ENCODE measurements around the gene EFEMP2. TPM values are rescaled to one million over a fixed set of nuclear protein-coding genes. Genes with fewer than 3 reads are reported as not detected.

The EFEMP2 gene
- total and polyA plus RNA-seq, 3 experiments from 2014 or later = 0.23 to 4.0 (median 3.9) TPM

GRCh38 chr11:65912845-65913244, 40.2 kb upstream of the EFEMP2 start:
- Mint-ChIP-seq H3K4me3 (no peak overlapping the region), H3K36me3 (peaks cover 0 to 11% (median 3%) of the 10 kb centered on the region in 3 donors), H3K9me3 (no peaks in the 10 kb centered on the region), H3K27ac (no peak overlapping the region), H3K4me1 (peaks cover 20 to 35% (median 28%) of the 10 kb centered on the region in 3 donors), H3K27me3 (peaks cover 3 to 10% of the 10 kb centered on the region in 2 donors)
- H3K9me3 ChIP-seq (ENCODE audit: low read length) = no peaks in the 10 kb centered on the region
- POLR2A ChIA-PET = no interaction called here
- DNase-seq = no peak
- H3K27me3 ChIP-seq (ENCODE audit: insufficient read depth, low read length, poor library complexity, severe bottlenecking) = no peaks in the 10 kb centered on the region
- no peak overlapping the region for H3K4me3 ChIP-seq (ENCODE audit: low read length)
- CTCF ChIA-PET = interaction anchor here (1.6 kb wide), 1 partner anchor 39 kb away, joined by 4 read pairs; no protein-coding TSS in a partner anchor
- H3K4me1 ChIP-seq (ENCODE audit: insufficient read depth, low read length) = peaks cover 20% of the 10 kb centered on the region
- peaks cover 6% of the 10 kb centered on the region for H3K36me3 ChIP-seq (ENCODE audit: insufficient read depth, low read length)
- no peak overlapping the region for H3K27ac ChIP-seq (ENCODE audit: low read depth, low read length)

GRCh38 chr11:65911682-65912568, 39.3 kb upstream of the EFEMP2 start:
- H3K27ac ChIP-seq (ENCODE audit: low read depth, low read length) = no peak overlapping the region
- CTCF ChIA-PET = interaction anchor here (0.6 to 1.6 kb wide), 4 partner anchors 21 to 1178 kb away, joined by 3 to 6 read pairs (median 4); partner anchors contain the start of genes CCDC85B and FIBP

GRCh38 chr11:65907878-65908277, 35.3 kb upstream of the EFEMP2 start:
- ChIA-PET CTCF (interaction anchor here (1.3 kb wide), 1 partner anchor 11 kb away, joined by 4 read pairs; the partner anchor contains the start of gene C11orf68), POLR2A (interaction anchor here (1.8 kb wide), 1 partner anchor 17 kb away, joined by 9 read pairs; the partner anchor contains the start of gene CCDC85B)
- Histone ChIP-seq H3K9me3 (ENCODE audit: low read length) (no peaks in the 10 kb centered on the region), H3K4me3 (ENCODE audit: low read length) (no peak overlapping the region), H3K36me3 (ENCODE audit: insufficient read depth, low read length) (no peaks in the 10 kb centered on the region), H3K27ac (ENCODE audit: low read depth, low read length) (no peak overlapping the region), H3K4me1 (ENCODE audit: insufficient read depth, low read length) (no peaks in the 10 kb centered on the region), H3K27me3 (ENCODE audit: insufficient read depth, low read length, poor library complexity, severe bottlenecking) (no peaks in the 10 kb centered on the region)
- Mint-ChIP-seq H3K9me3 (no peaks in the 10 kb centered on the region), H3K36me3 (no peaks in the 10 kb centered on the region), H3K27me3 (peaks cover 0 to 14% of the 10 kb centered on the region in 2 donors), H3K4me1 (peaks cover 4 to 8% (median 7%) of the 10 kb centered on the region in 3 donors), H3K27ac (no peak overlapping the region), H3K4me3 (no peak overlapping the region)
- DNase-seq = no peak

More at GRCh38 chr11:65911682-65912568, 39.3 kb upstream of the EFEMP2 start:
- H3K27me3 Mint-ChIP-seq = peaks cover 3 to 14% of the 10 kb centered on the region in 2 donors
- Histone ChIP-seq H3K27me3 (ENCODE audit: insufficient read depth, low read length, poor library complexity, severe bottlenecking) (no peaks in the 10 kb centered on the region), H3K4me1 (ENCODE audit: insufficient read depth, low read length) (peaks cover 11% of the 10 kb centered on the region), H3K9me3 (ENCODE audit: low read length) (no peaks in the 10 kb centered on the region), H3K4me3 (ENCODE audit: low read length) (no peak overlapping the region), H3K36me3 (ENCODE audit: insufficient read depth, low read length) (no peaks in the 10 kb centered on the region)
- peaks cover 0 to 7% (median 3%) of the 10 kb centered on the region in 3 donors for H3K36me3 Mint-ChIP-seq
- POLR2A ChIA-PET = interaction anchor here (1.2 kb wide), 1 partner anchor 21 kb away, joined by 4 read pairs; the partner anchor contains the start of gene CCDC85B
- H3K4me1 Mint-ChIP-seq = peaks cover 16 to 29% (median 23%) of the 10 kb centered on the region in 3 donors
- no peak for DNase-seq
- no peak overlapping the region for H3K27ac Mint-ChIP-seq
- H3K9me3 Mint-ChIP-seq = no peaks in the 10 kb centered on the region
- H3K4me3 Mint-ChIP-seq = no peak overlapping the region

- no peak overlapping the region for H3K27ac Mint-ChIP-seq
- Histone ChIP-seq H3K4me1 (ENCODE audit: insufficient read depth, low read length) (no peaks in the 10 kb centered on the region), H3K36me3 (ENCODE audit: insufficient read depth, low read length) (no peaks in the 10 kb centered on the region), H3K27me3 (ENCODE audit: insufficient read depth, low read length, poor library complexity, severe bottlenecking) (no peaks in the 10 kb centered on the region), H3K9me3 (ENCODE audit: low read length) (no peaks in the 10 kb centered on the region), H3K27ac (ENCODE audit: low read depth, low read length) (peak overlapping the region; percentile 35), H3K4me3 (ENCODE audit: low read length) (no peak overlapping the region)
- H3K4me1 Mint-ChIP-seq = peaks cover 5 to 8% (median 7%) of the 10 kb centered on the region in 3 donors
- ChIA-PET CTCF (interaction anchor here (1.0 to 2.2 kb wide), 3 partner anchors 17 to 33 kb away, joined by 3 to 14 read pairs (median 3); partner anchors contain the start of gene CCDC85B), POLR2A (interaction anchor here (0.8 kb wide), 1 partner anchor 16 kb away, joined by 3 read pairs; the partner anchor contains the start of gene CCDC85B)
- H3K9me3 Mint-ChIP-seq = no peaks in the 10 kb centered on the region
- H3K4me3 Mint-ChIP-seq = no peak overlapping the region
- no peaks in the 10 kb centered on the region for H3K36me3 Mint-ChIP-seq
- no peak for DNase-seq
- H3K27me3 Mint-ChIP-seq = peaks cover 0 to 11% of the 10 kb centered on the region in 2 donors
Observed at GRCh38 chr11:65906602-65907001, 34.0 kb upstream of the EFEMP2 start.

GRCh38 chr11:65903715-65904114, 31.1 kb upstream of the EFEMP2 start:
- Mint-ChIP-seq H3K4me3 (peak overlapping the region in 1 of 7 donors; percentile 35), H3K36me3 (no peaks in the 10 kb centered on the region), H3K9me3 (no peaks in the 10 kb centered on the region), H3K27ac (peak overlapping the region in 2 of 8 donors; percentile 15), H3K4me1 (peaks cover 5 to 12% (median 6%) of the 10 kb centered on the region in 3 donors), H3K27me3 (peaks cover 0 to 5% of the 10 kb centered on the region in 2 donors)
- H3K36me3 ChIP-seq (ENCODE audit: insufficient read depth, low read length) = no peaks in the 10 kb centered on the region
- peaks cover 21% of the 10 kb centered on the region for H3K4me1 ChIP-seq (ENCODE audit: insufficient read depth, low read length)
- POLR2A ChIA-PET = no interaction called here
- peaks cover under 1% of the 10 kb centered on the region for H3K27me3 ChIP-seq (ENCODE audit: insufficient read depth, low read length, poor library complexity, severe bottlenecking)
- CTCF ChIA-PET = interaction anchor here (1.4 kb wide), 1 partner anchor 19 kb away, joined by 3 read pairs; no protein-coding TSS in a partner anchor
- H3K9me3 ChIP-seq (ENCODE audit: low read length) = no peaks in the 10 kb centered on the region
- H3K4me3 ChIP-seq (ENCODE audit: low read length) = no peak overlapping the region
- DNase-seq = no peak
- peak overlapping the region; percentile 25 for H3K27ac ChIP-seq (ENCODE audit: low read depth, low read length)

GRCh38 chr11:65903068-65903481, 30.5 kb upstream of the EFEMP2 start:
- Mint-ChIP-seq H3K27me3 (peaks cover 0 to 5% of the 10 kb centered on the region in 2 donors), H3K9me3 (no peaks in the 10 kb centered on the region), H3K27ac (peak overlapping the region in 2 of 8 donors; percentile 15 to 64), H3K36me3 (no peaks in the 10 kb centered on the region), H3K4me1 (peaks cover 6 to 13% (median 6%) of the 10 kb centered on the region in 3 donors), H3K4me3 (no peak overlapping the region)
- peak overlapping the region; percentile 25 for H3K27ac ChIP-seq (ENCODE audit: low read depth, low read length)
- ChIA-PET POLR2A (no interaction called here), CTCF (interaction anchor here (1.4 to 2.1 kb wide), 2 partner anchors 19 kb away, joined by 3 to 9 read pairs; no protein-coding TSS in a partner anchor)
- H3K4me1 ChIP-seq (ENCODE audit: insufficient read depth, low read length) = peaks cover 24% of the 10 kb centered on the region
- no peak for DNase-seq
- H3K9me3 ChIP-seq (ENCODE audit: low read length) = no peaks in the 10 kb centered on the region
- H3K27me3 ChIP-seq (ENCODE audit: insufficient read depth, low read length, poor library complexity, severe bottlenecking) = peaks cover 6% of the 10 kb centered on the region
- no peaks in the 10 kb centered on the region for H3K36me3 ChIP-seq (ENCODE audit: insufficient read depth, low read length)
- no peak overlapping the region for H3K4me3 ChIP-seq (ENCODE audit: low read length)

GRCh38 chr11:65900899-65901180, 28.2 kb upstream of the EFEMP2 start:
- H3K9me3 ChIP-seq (ENCODE audit: low read length) = no peaks in the 10 kb centered on the region
- CTCF ChIA-PET = interaction anchor here (1.0 to 5.9 kb wide), 5 partner anchors 11 to 167 kb away, joined by 3 to 79 read pairs (median 6); partner anchors contain the start of genes CCDC85B, FIBP and MUS81
- H3K4me1 ChIP-seq (ENCODE audit: insufficient read depth, low read length) = peaks cover 24% of the 10 kb centered on the region
- peaks cover 6% of the 10 kb centered on the region for H3K27me3 ChIP-seq (ENCODE audit: insufficient read depth, low read length, poor library complexity, severe bottlenecking)
- H3K36me3 Mint-ChIP-seq = no peaks in the 10 kb centered on the region
- no peak overlapping the region for H3K27ac ChIP-seq (ENCODE audit: low read depth, low read length)
- peak overlapping the region in 6 of 7 donors; percentile 52 to 83 (median 60) for H3K4me3 Mint-ChIP-seq
- peak overlapping the region in 7 of 8 donors; percentile 35 to 92 (median 88) for H3K27ac Mint-ChIP-seq
- no peaks in the 10 kb centered on the region for H3K27me3 Mint-ChIP-seq
- POLR2A ChIA-PET = interaction anchor here (0.7 to 3.7 kb wide), 3 partner anchors 10 to 18 kb away, joined by 3 to 32 read pairs (median 5); partner anchors contain the start of genes C11orf68, CCDC85B and FIBP
- no peaks in the 10 kb centered on the region for H3K9me3 Mint-ChIP-seq
- no peaks in the 10 kb centered on the region for H3K36me3 ChIP-seq (ENCODE audit: insufficient read depth, low read length)
- no peak overlapping the region for H3K4me3 ChIP-seq (ENCODE audit: low read length)
- no peak for DNase-seq
- peaks cover 6 to 13% (median 7%) of the 10 kb centered on the region in 3 donors for H3K4me1 Mint-ChIP-seq

All from CD8-positive, alpha-beta memory T cell (primary cell).